ENCODE data around the gene PCDHGA5. TPM values are rescaled to one million over a fixed set of nuclear protein-coding genes. Genes with fewer than 3 reads are reported as not detected.

Gene PCDHGA5
- total RNA-seq, 1 experiment from 2014 or later = 1.3 TPM

- H3K27me3 Mint-ChIP-seq (ENCODE audit: low read depth) = peaks cover 9% of the 10 kb centered on the region
- Histone ChIP-seq H2BK12ac (ENCODE audit: insufficient read length, low read depth, low read length) (no peak overlapping the region), H4K5ac (ENCODE audit: insufficient read length, low read depth, low read length) (no peak overlapping the region), H3K18ac (ENCODE audit: insufficient read length, low read depth, low read length) (no peak overlapping the region), H3K79me1 (ENCODE audit: insufficient read depth, low read depth, low read length, poor library complexity, severe bottlenecking) (no peaks in the 10 kb centered on the region), H3K79me2 (ENCODE audit: insufficient read depth, low read length) (no peaks in the 10 kb centered on the region), H3K9me3 (ENCODE audit: control insufficient read depth, low read depth, low read length) (peaks cover 25% of the 10 kb centered on the region), H3K23ac (ENCODE audit: insufficient read length, low read depth, low read length) (no peak overlapping the region), H3K56ac (ENCODE audit: insufficient read length, low read depth, low read length) (no peak overlapping the region), H3K4ac (ENCODE audit: low read depth, low read length) (no peak overlapping the region), H3K27ac (ENCODE audit: insufficient read length, low read depth, low read length) (no peak overlapping the region), H2BK120ac (ENCODE audit: low read depth, low read length, poor library complexity, severe bottlenecking) (no peak overlapping the region), H4K8ac (replicated peaks; ENCODE audit: insufficient read length, low read depth, low read length) (no peak overlapping the region), H2BK15ac (ENCODE audit: low read depth, low read length) (no peak overlapping the region), H3K4me2 (ENCODE audit: insufficient read depth, insufficient read length, low read length) (no peak overlapping the region), H3K27me3 (ENCODE audit: insufficient read depth, low read length) (no peaks in the 10 kb centered on the region), H2AFZ (ENCODE audit: low read length) (peak overlapping the region; percentile 35), H3K23me2 (ENCODE audit: insufficient read length, low read depth, low read length, poor library complexity, severe bottlenecking) (no peaks in the 10 kb centered on the region), H2BK5ac (ENCODE audit: insufficient read length, low read length) (no peak overlapping the region), H4K20me1 (ENCODE audit: control insufficient read depth, insufficient read depth, insufficient read length) (no peaks in the 10 kb centered on the region), H4K91ac (ENCODE audit: insufficient read length, low read depth, low read length) (no peak overlapping the region), H3T11ph (ENCODE audit: low read length) (no peak overlapping the region), H3K4me1 (ENCODE audit: insufficient read depth, low read length) (no peaks in the 10 kb centered on the region), H2AK5ac (ENCODE audit: insufficient read length, low read length) (no peak overlapping the region), H2BK20ac (ENCODE audit: low read depth, low read length, poor library complexity, severe bottlenecking) (no peak overlapping the region), H3K14ac (ENCODE audit: insufficient read depth, low read length) (no peak overlapping the region), H3K9ac (ENCODE audit: extremely low read depth, insufficient read length, low read length) (no peak overlapping the region)
- no peak overlapping the region for H3K4me3 Mint-ChIP-seq
- H3K9me3 Mint-ChIP-seq = peaks cover 61 to 72% of the 10 kb centered on the region in 2 experiments
- no CpG with 5 or more reads among the region's 31 CpGs for WGBS (ENCODE audit: extremely low coverage, insufficient read length, low lambda C conversion rate)
- H3K36me3 Mint-ChIP-seq (ENCODE audit: insufficient read depth in 1 of 3, low read depth in 3 of 3) = peaks cover 15 to 47% (median 32%) of the 10 kb centered on the region in 3 experiments
- TF ChIP-seq CTCF (conservative IDR thresholded peaks at IDR 0.05) = no peak
- no peak for DNase-seq
- H3K4me1 Mint-ChIP-seq = peaks cover 0 to 4% of the 10 kb centered on the region in 2 experiments; a peak in 2 of 4 replicates
- H3K27ac Mint-ChIP-seq = no peak overlapping the region
Observed at GRCh38 chr5:141343953-141344463, 20.0 kb upstream of the PCDHGA5 start.
